Neutrophil (primary cell): ENCODE data around the gene GFER.
"Not testable (repeated sequence)": the region's sequence is repeated elsewhere in the genome, so short reads cannot be mapped to it uniquely, and the experiment has no call there.

Experiments used
- H3K27ac ChIP-seq: fragments of 200-600 bp; sonication (generic); 2 replicates; pipeline ENCODE4 v1.5.1; 2016; ENCODE audit warnings: mild to moderate bottlenecking, moderate library complexity
- H3K27me3 ChIP-seq: fragments of 200-600 bp; sonication (generic); 2 replicates; pipeline ENCODE4 v1.6.0; 2016; ENCODE audit warnings: mild to moderate bottlenecking
- H3K36me3 ChIP-seq: fragments of 200-600 bp; sonication (generic); 2 replicates; pipeline ENCODE4 v1.5.1; 2017
- H3K4me1 ChIP-seq, 2 experiments: fragments of 200-600 bp in 1 of 2; sonication (generic) in 1 of 2; 1 replicate in 1 of 2; 2 replicates in 1 of 2; pipeline versions ENCODE4 v1.5.1 to v1.6.1; 2013 to 2016; ENCODE audit warnings: low read depth in 1 of 2, low read length in 1 of 2, mild to moderate bottlenecking in 1 of 2, moderate library complexity in 1 of 2; ENCODE audit not compliant: control insufficient read depth in 1 of 2, insufficient read depth in 1 of 2
- H3K4me3 ChIP-seq, 2 experiments: fragments of 200-600 bp in 1 of 2; sonication (generic) in 1 of 2; 1 replicate in 1 of 2; 2 replicates in 1 of 2; pipeline ENCODE4 v1.5.1; 2013 to 2016; ENCODE audit warnings: low read depth in 1 of 2, low read length in 1 of 2, mild to moderate bottlenecking in 1 of 2, moderate library complexity in 1 of 2
- H3K9me3 ChIP-seq: fragments of 200-600 bp; sonication (generic); 2 replicates; pipeline ENCODE4 v1.5.1; 2016
- CTCF ChIP-seq: fragments of 200-600 bp; sonication (generic); IDR thresholded peaks from 2 replicates; pipeline ENCODE4 v1.5.1; 2016; ENCODE audit warnings: antibody characterized with exemption

Gene GFER

GRCh38 chr16:2008631-2009163 lies 24.7 kb downstream of the GFER start:
- Histone ChIP-seq H3K4me1 (peaks cover 36 to 49% of the 10 kb centered on the region in 2 experiments), H3K27me3 (peaks cover 6% of the 10 kb centered on the region), H3K4me3 (peak overlapping the region; percentile 77 to 82), H3K27ac (peak overlapping the region; percentile 72), H3K9me3 (no peaks in the 10 kb centered on the region), H3K36me3 (no peaks in the 10 kb centered on the region)
- TF ChIP-seq CTCF: no peak

DNA sequence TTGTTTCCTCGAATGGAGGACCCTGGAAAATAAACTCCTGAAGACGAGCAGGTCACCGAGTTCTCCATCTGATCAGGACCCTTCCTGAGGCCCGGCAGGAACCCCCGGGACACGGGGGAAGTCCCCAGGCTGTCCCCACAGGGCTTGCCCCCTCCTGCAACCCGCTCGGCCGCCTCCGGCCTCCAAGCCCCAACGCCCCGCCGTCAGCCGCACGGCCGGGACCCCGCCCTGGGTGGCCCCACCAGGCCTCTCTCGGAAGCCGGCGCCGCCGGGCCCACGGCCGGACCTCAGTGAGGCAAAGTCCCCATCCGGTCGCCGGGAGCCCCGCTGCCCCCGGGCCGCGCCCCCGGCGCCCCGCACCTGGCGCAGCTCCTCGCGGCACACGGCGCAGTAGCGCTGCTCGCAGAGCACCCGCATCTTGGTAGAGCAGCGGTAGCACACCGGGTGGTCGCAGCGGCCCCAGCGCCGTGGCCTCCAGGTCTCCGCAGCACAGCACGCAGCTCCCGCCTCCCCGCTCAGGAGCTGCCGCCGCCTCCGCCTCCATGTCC lies 25.2 kb downstream of the GFER start:
- no peak for TF ChIP-seq CTCF
- H3K36me3 ChIP-seq: no peaks in the 10 kb centered on the region
- H3K4me3 ChIP-seq: peak overlapping the region; percentile 77 to 82
- no peaks in the 10 kb centered on the region for H3K9me3 ChIP-seq
- H3K27me3 ChIP-seq: peaks cover 6% of the 10 kb centered on the region
- peak overlapping the region; percentile 72 for H3K27ac ChIP-seq
- H3K4me1 ChIP-seq: peaks cover 31 to 44% of the 10 kb centered on the region in 2 experiments

GRCh38 chr16:2009791-2010510 lies 26.0 kb downstream of the GFER start, which contains the start of gene ZNF598:
TSS of gene ZNF598 (minus strand) at chr16:2009821.
- Histone ChIP-seq H3K36me3 (no peaks in the 10 kb centered on the region), H3K4me1 (peaks cover 29 to 42% of the 10 kb centered on the region in 2 experiments), H3K27me3 (peaks cover 6% of the 10 kb centered on the region), H3K4me3 (peak within 1 kb of the TSS; percentile 77 to 82), H3K27ac (peak within 1 kb of the TSS; percentile 81), H3K9me3 (no peaks in the 10 kb centered on the region)
- peak; percentile 63 for TF ChIP-seq CTCF

- not testable (repeated sequence) for H3K9me3 ChIP-seq, H3K36me3 ChIP-seq, H3K27ac ChIP-seq, H3K27me3 ChIP-seq, H3K4me3 ChIP-seq
- peaks cover 29 to 33% of the 10 kb centered on the region in 2 experiments for H3K4me1 ChIP-seq
Observed at GRCh38 chr16:2011726-2012125, 27.7 kb downstream of the GFER start.

DNA sequence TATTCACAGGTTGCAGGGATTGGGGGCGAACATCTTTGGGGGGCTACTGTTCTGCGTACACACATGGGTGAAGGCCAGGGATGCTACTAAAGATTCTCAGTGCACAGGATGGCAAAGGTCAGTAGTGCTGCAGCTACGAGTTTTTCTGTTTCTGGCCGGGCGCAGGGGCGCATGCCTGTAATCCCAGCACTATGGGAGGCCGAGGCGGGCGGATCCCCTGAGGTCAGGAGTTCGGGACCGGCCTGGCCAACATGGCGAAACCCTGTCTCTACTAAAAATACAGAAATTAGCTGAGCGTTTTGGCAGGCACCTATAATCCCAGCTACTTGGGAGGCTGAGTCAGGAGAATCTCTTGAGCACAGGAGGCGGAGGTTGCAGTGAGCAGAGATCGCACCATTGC lies 29.5 kb downstream of the GFER start:
- Histone ChIP-seq H3K36me3 (no peaks in the 10 kb centered on the region), H3K4me3 (no peak overlapping the region), H3K9me3 (no peaks in the 10 kb centered on the region), H3K27me3 (peaks cover 20% of the 10 kb centered on the region), H3K27ac (no peak overlapping the region), H3K4me1 (peaks cover 15 to 16% of the 10 kb centered on the region in 2 experiments)
- no peak for TF ChIP-seq CTCF
